Stimulated activated CD4-positive, alpha-beta T cell treated with anti-CD3 and anti-CD28 coated beads, Interleukin-15, amount 100 ng/mL, for 48 hours (primary cell): ENCODE data around the gene PTPRD.

Experiments
- DNase-seq, 2 donors: peaks; one replicate each; pipeline ENCODE4 v3.0.0-alpha.2; 2020; ENCODE audit warnings: low read depth in 2 of 2

Gene PTPRD

GRCh38 chr9:10268531-10269485 is 344.0 kb downstream of the PTPRD start:
- no peak for DNase-seq

- no peak for DNase-seq
These were observed 347.6 kb downstream of the PTPRD start for GRCh38 chr9:10265153-10265631.

GRCh38 chr9:10260501-10260900 is 352.3 kb downstream of the PTPRD start:
- no peak for DNase-seq

- DNase-seq = no peak
These were observed 353.1 kb downstream of the PTPRD start for GRCh38 chr9:10259668-10260067.

GRCh38 chr9:10255758-10256157 is 357.0 kb downstream of the PTPRD start:
- no peak for DNase-seq

- DNase-seq = no peak
These were observed 358.5 kb downstream of the PTPRD start for GRCh38 chr9:10254338-10254737.

- no peak for DNase-seq
These were observed 359.5 kb downstream of the PTPRD start for GRCh38 chr9:10253341-10253740.

- DNase-seq = no peak
These were observed 360.6 kb downstream of the PTPRD start for GRCh38 chr9:10252174-10252573.

GRCh38 chr9:10251490-10251889 is 361.3 kb downstream of the PTPRD start:
- DNase-seq = no peak

GRCh38 chr9:10250219-10250618 is 362.6 kb downstream of the PTPRD start:
- DNase-seq = no peak

- DNase-seq = no peak
These were observed 363.9 kb downstream of the PTPRD start for GRCh38 chr9:10248890-10249289.

- no peak for DNase-seq
These were observed 370.5 kb downstream of the PTPRD start for GRCh38 chr9:10242255-10242654.

- no peak for DNase-seq
These were observed 374.7 kb downstream of the PTPRD start for GRCh38 chr9:10238087-10238486.

GRCh38 chr9:10237584-10237983 is 375.2 kb downstream of the PTPRD start:
- DNase-seq = no peak

GRCh38 chr9:10236161-10236560 is 376.6 kb downstream of the PTPRD start:
- DNase-seq = no peak

- no peak for DNase-seq
These were observed 377.4 kb downstream of the PTPRD start for GRCh38 chr9:10235376-10235775.

- no peak for DNase-seq
These were observed 380.4 kb downstream of the PTPRD start for GRCh38 chr9:10232352-10232930.

- no peak for DNase-seq
These were observed 382.3 kb downstream of the PTPRD start for GRCh38 chr9:10230512-10230911.

GRCh38 chr9:10228082-10228481 is 384.7 kb downstream of the PTPRD start:
- DNase-seq = no peak

- DNase-seq = no peak
These were observed 385.8 kb downstream of the PTPRD start for GRCh38 chr9:10226996-10227395.

GRCh38 chr9:10212702-10213101 is 400.1 kb downstream of the PTPRD start:
- no peak for DNase-seq

GRCh38 chr9:10208691-10209069 is 404.1 kb downstream of the PTPRD start:
- DNase-seq = no peak

- no peak for DNase-seq
These were observed 408.5 kb downstream of the PTPRD start for GRCh38 chr9:10204276-10204675.
